Measurements from ENCODE around the gene PPRC1. TPM values are rescaled to one million over a fixed set of nuclear protein-coding genes. Genes with fewer than 3 reads are reported as not detected.

Gene PPRC1
- total and polyA plus RNA-seq, 2 donors (not counting 3 experiments of a cell fraction or from before 2014, with no cell fraction given) = 27.0 to 49.9 TPM

DNA sequence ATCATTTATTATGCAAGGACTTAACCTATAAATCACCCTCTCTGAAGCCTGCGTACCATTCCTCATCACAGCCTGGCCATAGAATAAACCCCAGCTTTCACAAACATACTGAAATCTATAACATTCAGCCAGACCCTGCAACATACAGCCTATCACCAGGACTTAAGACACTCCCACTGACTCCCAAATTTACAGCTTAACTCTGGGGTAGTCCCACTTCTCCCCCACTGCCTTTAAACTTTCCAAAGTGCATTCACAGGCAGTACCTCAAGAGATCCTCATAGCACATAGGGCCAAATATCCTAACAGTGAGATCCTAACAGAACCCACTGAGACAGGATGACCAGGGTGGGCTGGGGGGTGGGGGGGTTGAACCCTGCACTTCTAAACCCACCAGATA, 16.2 kb upstream of the PPRC1 start:
- BruUV-seq (replicated peaks) = no TSS peak
- dilution Hi-C loops (cut with MboI; ENCODE audit: extremely low pct_ligation_motif_present, low sequenced_read_pairs) = no loop called here
- CTCF ChIA-PET = no interaction called here
- Histone ChIP-seq H3K4me2 (ENCODE audit: insufficient read depth, low read length) (no peak overlapping the region), H3K79me2 (ENCODE audit: control insufficient read depth, insufficient read depth, low read length) (peaks cover 56% of the 10 kb centered on the region), H4K20me1 (replicated peaks; ENCODE audit: control insufficient read depth, extremely low read depth, insufficient read depth, low read length) (no peaks in the 10 kb centered on the region), H3K4me1 (ENCODE audit: control insufficient read depth, extremely low read depth, insufficient read depth, low read length) (peaks cover 62% of the 10 kb centered on the region), H3K9me3 (replicated peaks; ENCODE audit: control insufficient read depth, insufficient read depth, low read length) (no peaks in the 10 kb centered on the region), H3K27ac (ENCODE audit: insufficient read depth, low read depth, low read length) (no peak overlapping the region), H3K4me3 (replicated peaks in 1 of 3; ENCODE audit: insufficient read depth in 1 of 3, low read depth in 1 of 3, low read length in 3 of 3) (no peak overlapping the region), H2AFZ (ENCODE audit: low read depth, low read length) (no peak overlapping the region), H3K27me3 (ENCODE audit: control insufficient read depth in 2 of 2, insufficient read depth in 2 of 2, low read length in 2 of 2) (no peaks in the 10 kb centered on the region), H3K36me3 (ENCODE audit: control insufficient read depth in 2 of 2, extremely low read depth in 1 of 2, insufficient read depth in 2 of 2, low read length in 2 of 2) (no peaks in the 10 kb centered on the region), H3K9ac (replicated peaks; ENCODE audit: extremely low read depth, insufficient read depth, low read length) (no peak overlapping the region), H3K9me1 (replicated peaks; ENCODE audit: control insufficient read depth, extremely low read depth, insufficient read depth, low read length) (no peaks in the 10 kb centered on the region)
- POLR2A ChIA-PET = no interaction called here
- no peak for FAIRE-seq
- intact Hi-C loops (cut with micrococcal nuclease) = loop anchor here (5.0 kb wide), 1 partner anchor 36 kb away; the partner anchor contains the start of gene NOLC1
- no peak for DNase-seq (ENCODE audit: low read depth, low spot score)
- no peak for TF ChIP-seq MYC (IDR thresholded peaks at IDR 0.05; ENCODE audit: low read depth, low read length)
- no peak for TF ChIP-seq JUN (IDR thresholded peaks at IDR 0.05; ENCODE audit: borderline replicate concordance, insufficient read depth, insufficient read length, low read depth)
- TF ChIP-seq EZH2 (IDR thresholded peaks at IDR 0.05; ENCODE audit: borderline replicate concordance, low read depth, low read length, severe bottlenecking) = no peak
- TF ChIP-seq, protein P1, sequence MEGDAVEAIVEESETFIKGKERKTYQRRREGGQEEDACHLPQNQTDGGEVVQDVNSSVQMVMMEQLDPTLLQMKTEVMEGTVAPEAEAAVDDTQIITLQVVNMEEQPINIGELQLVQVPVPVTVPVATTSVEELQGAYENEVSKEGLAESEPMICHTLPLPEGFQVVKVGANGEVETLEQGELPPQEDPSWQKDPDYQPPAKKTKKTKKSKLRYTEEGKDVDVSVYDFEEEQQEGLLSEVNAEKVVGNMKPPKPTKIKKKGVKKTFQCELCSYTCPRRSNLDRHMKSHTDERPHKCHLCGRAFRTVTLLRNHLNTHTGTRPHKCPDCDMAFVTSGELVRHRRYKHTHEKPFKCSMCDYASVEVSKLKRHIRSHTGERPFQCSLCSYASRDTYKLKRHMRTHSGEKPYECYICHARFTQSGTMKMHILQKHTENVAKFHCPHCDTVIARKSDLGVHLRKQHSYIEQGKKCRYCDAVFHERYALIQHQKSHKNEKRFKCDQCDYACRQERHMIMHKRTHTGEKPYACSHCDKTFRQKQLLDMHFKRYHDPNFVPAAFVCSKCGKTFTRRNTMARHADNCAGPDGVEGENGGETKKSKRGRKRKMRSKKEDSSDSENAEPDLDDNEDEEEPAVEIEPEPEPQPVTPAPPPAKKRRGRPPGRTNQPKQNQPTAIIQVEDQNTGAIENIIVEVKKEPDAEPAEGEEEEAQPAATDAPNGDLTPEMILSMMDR (IDR thresholded peaks at IDR 0.05; ENCODE audit: extremely low read depth in 1 of 2, insufficient read depth in 1 of 2, low read depth in 1 of 2, low read length in 2 of 2) = no peak
- no peak for TF ChIP-seq POLR2A (IDR thresholded peaks at IDR 0.05; ENCODE audit: low read depth, low read length)
- TF ChIP-seq GATA2 (IDR thresholded peaks at IDR 0.05; ENCODE audit: insufficient read depth, insufficient read length, low read depth, low read length) = no peak
- no peak for TF ChIP-seq MAX (IDR thresholded peaks at IDR 0.05; ENCODE audit: insufficient read depth, insufficient read length)
- no peak for TF ChIP-seq POLR2AphosphoS5 (IDR thresholded peaks at IDR 0.05; ENCODE audit: insufficient read depth, low read depth, low read length)
- no peak for TF ChIP-seq FOS (IDR thresholded peaks at IDR 0.05; ENCODE audit: borderline replicate concordance, insufficient read depth, low read length)

All from endothelial cell of umbilical vein (primary cell).